ENCODE measurements around the gene AKR1B1. TPM values are rescaled to one million over a fixed set of nuclear protein-coding genes. Genes with fewer than 3 reads are reported as not detected.
"Not testable (repeated sequence)": the region's sequence is repeated elsewhere in the genome, so short reads cannot be mapped to it uniquely, and the experiment has no call there.

The AKR1B1 gene
- total RNA-seq: 100 to 1,000 TPM in 1 of 2 experiments, 10 to 100 TPM in 1; 97.8 to 102 TPM

- ChIA-PET POLR2A (interaction anchor here (0.6 kb wide), 1 partner anchor 44 kb away, joined by 3 read pairs; no protein-coding TSS in a partner anchor), CTCF (interaction anchor here (0.9 to 4.2 kb wide), 14 partner anchors 11 to 496 kb away, joined by 3 to 25 read pairs (median 4); partner anchors contain the start of genes AKR1B15 and SLC35B4)
- peaks cover 41% of the 10 kb centered on the region for H3K4me1 Mint-ChIP-seq (ENCODE audit: low read depth)
Observed at GRCh38 chr7:134458806-134459698, at the start of gene AKR1B1. Gene AKR1B1, minus strand, starts transcription at chr7:134459100. Its CDS starts 38 bp downstream, at chr7:134459062.

GRCh38 chr7:134505856-134506255, 47.0 kb upstream of the AKR1B1 start:
- Mint-ChIP-seq H3K27ac (no peak overlapping the region), H3K9me3 (no peaks in the 10 kb centered on the region), H3K36me3 (no peaks in the 10 kb centered on the region), H3K27me3 (no peaks in the 10 kb centered on the region), H3K4me3 (no peak overlapping the region), H3K4me1 (ENCODE audit: low read depth) (no peaks in the 10 kb centered on the region)
- POLR2A ChIA-PET: no interaction called here
- no peak for DNase-seq
- CTCF ChIA-PET: interaction anchor here (1.2 to 1.5 kb wide), 2 partner anchors 9 to 73 kb away, joined by 4 to 5 read pairs; no protein-coding TSS in a partner anchor
- intact Hi-C loops (cut with micrococcal nuclease): no loop called here

More at GRCh38 chr7:134458806-134459698, at the start of gene AKR1B1:
- H3K27me3 Mint-ChIP-seq: no peaks in the 10 kb centered on the region
- H3K9me3 Mint-ChIP-seq: peaks cover 2% of the 10 kb centered on the region
- H3K36me3 Mint-ChIP-seq: peaks cover 7% of the 10 kb centered on the region
- peak within 1 kb of the TSS; percentile 82 for H3K4me3 Mint-ChIP-seq
- H3K27ac Mint-ChIP-seq: peak within 1 kb of the TSS; percentile 67
- intact Hi-C loops (cut with micrococcal nuclease): loop anchor here (1.0 to 10.0 kb wide), 10 partner anchors 27 to 1204 kb away; partner anchors contain the start of genes AGBL3, BPGM, EXOC4 and TMEM140
- DNase-seq: peak; percentile 93

DNA sequence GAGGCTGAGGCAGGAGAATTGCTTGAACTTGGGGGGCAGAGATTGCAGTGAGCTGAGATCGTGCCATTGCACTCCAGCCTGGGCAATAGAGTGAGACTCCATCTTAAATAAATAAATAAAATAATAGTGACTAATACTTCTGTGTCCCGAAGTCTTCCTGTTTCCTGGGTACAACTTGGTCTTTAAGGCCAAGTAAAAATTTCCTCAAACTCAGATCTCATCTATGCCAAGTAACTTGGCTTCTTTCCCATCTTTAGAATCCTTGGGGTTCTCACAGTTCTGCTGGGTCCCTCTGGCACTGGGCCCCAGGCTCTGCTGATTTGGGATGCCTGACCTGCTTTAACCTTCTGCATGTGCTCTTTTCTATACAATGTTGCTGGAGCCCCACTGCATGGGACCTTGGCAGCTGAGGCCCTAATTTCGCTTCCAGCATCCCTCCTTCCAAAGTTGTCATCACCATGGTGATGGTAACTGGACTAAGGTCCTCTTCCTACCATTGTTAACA, 45.8 kb upstream of the AKR1B1 start:
- H3K36me3 Mint-ChIP-seq: no peaks in the 10 kb centered on the region
- peaks cover 1% of the 10 kb centered on the region for H3K27me3 Mint-ChIP-seq
- DNase-seq: no peak
- ChIA-PET POLR2A (no interaction called here), CTCF (no interaction called here)
- H3K27ac Mint-ChIP-seq: no peak overlapping the region
- intact Hi-C loops (cut with micrococcal nuclease): no loop called here
- H3K4me1 Mint-ChIP-seq (ENCODE audit: low read depth): no peaks in the 10 kb centered on the region
- H3K9me3 Mint-ChIP-seq: no peaks in the 10 kb centered on the region
- no peak overlapping the region for H3K4me3 Mint-ChIP-seq

DNA sequence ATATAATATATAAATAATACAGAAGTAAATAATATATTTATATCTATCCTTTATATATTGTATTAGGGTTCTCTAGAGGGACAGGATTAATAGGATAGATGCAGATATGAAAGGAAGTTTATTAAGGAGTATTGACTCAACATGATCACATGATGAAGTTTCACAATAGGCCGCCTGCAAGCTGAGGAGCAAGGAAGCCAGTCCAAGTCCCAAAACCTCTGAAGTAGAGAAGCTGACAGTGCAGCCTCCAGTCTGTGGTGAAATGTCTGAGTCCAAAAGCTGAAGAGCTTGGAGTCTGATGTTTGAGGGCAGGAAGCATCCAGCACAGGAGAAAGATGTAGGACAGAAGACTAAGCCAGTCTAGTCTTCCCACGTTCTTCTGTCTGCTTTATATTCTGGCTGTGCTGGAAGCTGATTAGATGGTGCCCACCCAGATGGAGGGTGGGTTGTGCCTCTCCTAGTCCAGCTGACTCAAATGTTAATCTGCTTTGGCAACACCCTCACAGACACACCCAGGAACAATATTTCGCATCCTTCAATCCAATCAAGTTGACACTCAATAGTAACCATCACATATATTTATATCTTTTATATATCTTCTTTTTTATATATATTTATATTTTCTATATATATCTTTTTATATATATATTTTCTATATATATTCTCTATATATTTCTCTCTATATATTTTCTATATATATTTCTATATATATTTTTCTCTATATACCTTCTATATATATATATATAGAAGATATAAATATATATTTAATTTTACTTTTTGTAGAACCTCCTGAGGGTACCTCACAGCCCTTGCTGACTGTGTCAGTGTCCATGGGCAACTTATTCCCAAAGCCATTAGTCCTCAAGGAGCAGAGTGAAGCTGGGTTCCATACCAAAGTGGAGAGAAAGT, 43.8 kb upstream of the AKR1B1 start:
- ChIA-PET CTCF (no interaction called here), POLR2A (no interaction called here)
- H3K27ac Mint-ChIP-seq: no peak overlapping the region
- H3K9me3 Mint-ChIP-seq: no peaks in the 10 kb centered on the region
- H3K27me3 Mint-ChIP-seq: peaks cover 11% of the 10 kb centered on the region
- H3K4me1 Mint-ChIP-seq (ENCODE audit: low read depth): no peaks in the 10 kb centered on the region
- no peaks in the 10 kb centered on the region for H3K36me3 Mint-ChIP-seq
- intact Hi-C loops (cut with micrococcal nuclease): no loop called here
- DNase-seq: no peak
- no peak overlapping the region for H3K4me3 Mint-ChIP-seq

- Mint-ChIP-seq H3K27me3 (peaks cover 11% of the 10 kb centered on the region), H3K27ac (no peak overlapping the region), H3K36me3 (no peaks in the 10 kb centered on the region), H3K4me3 (no peak overlapping the region), H3K9me3 (no peaks in the 10 kb centered on the region), H3K4me1 (ENCODE audit: low read depth) (no peaks in the 10 kb centered on the region)
- intact Hi-C loops (cut with micrococcal nuclease): no loop called here
- DNase-seq: no peak
- ChIA-PET CTCF (no interaction called here), POLR2A (no interaction called here)
Observed at GRCh38 chr7:134500982-134501381, 42.1 kb upstream of the AKR1B1 start.

DNA sequence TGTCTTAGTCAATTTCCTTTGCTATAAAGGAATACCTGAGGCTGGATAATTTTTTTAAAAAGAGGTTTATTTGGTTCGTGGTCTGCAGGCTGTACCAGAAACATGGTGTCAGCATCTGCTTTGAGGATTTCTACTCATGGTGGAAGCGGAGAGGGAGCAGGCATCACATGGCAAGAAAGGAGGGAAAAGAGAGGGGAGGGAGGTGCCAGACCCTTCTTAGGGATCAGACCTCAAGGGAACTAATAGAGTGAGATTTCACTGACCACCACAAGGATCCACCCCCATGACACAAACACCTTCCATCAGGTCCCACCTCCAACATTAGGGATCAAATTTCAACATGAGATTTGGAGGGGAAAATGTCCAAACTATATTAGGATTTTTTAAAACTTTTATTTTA, 41.5 kb upstream of the AKR1B1 start:
- POLR2A ChIA-PET: no interaction called here
- H3K4me3 Mint-ChIP-seq: no peak overlapping the region
- CTCF ChIA-PET: no interaction called here
- DNase-seq: no peak
- H3K9me3 Mint-ChIP-seq: no peaks in the 10 kb centered on the region
- H3K27ac Mint-ChIP-seq: no peak overlapping the region
- H3K27me3 Mint-ChIP-seq: peaks cover 11% of the 10 kb centered on the region
- H3K4me1 Mint-ChIP-seq (ENCODE audit: low read depth): no peaks in the 10 kb centered on the region
- intact Hi-C loops (cut with micrococcal nuclease): no loop called here
- H3K36me3 Mint-ChIP-seq: no peaks in the 10 kb centered on the region

- H3K27me3 Mint-ChIP-seq: peaks cover 17% of the 10 kb centered on the region
- intact Hi-C loops (cut with micrococcal nuclease): no loop called here
- CTCF ChIA-PET: no interaction called here
Observed at GRCh38 chr7:134495546-134495945, 36.6 kb upstream of the AKR1B1 start.

DNA sequence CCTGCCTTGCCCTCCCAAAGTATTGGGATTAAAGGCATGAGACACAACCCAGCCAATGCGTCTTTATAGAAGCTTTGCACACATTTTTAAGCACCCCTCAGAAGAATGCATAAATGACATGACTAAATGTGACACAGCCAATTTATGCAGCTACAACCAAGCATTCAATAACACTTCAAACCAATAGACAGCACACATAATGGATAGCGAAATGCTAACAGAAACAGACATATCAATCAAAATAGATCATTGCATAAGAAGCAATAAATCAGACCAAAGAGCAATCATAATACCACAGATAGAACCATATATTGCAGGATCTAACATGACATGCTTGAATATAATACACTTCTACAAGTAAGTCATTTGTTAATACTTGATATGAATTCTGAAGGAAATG, 34.2 kb upstream of the AKR1B1 start:
- intact Hi-C loops (cut with micrococcal nuclease): no loop called here
- Mint-ChIP-seq H3K27me3 (peaks cover 8% of the 10 kb centered on the region), H3K4me1 (ENCODE audit: low read depth) (no peaks in the 10 kb centered on the region), H3K9me3 (no peaks in the 10 kb centered on the region), H3K36me3 (no peaks in the 10 kb centered on the region), H3K4me3 (no peak overlapping the region), H3K27ac (no peak overlapping the region)
- no peak for DNase-seq
- CTCF ChIA-PET: interaction anchor here (1.0 to 1.4 kb wide), 3 partner anchors 21 to 60 kb away, joined by 3 to 5 read pairs (median 4); partner anchors contain the start of gene AKR1B15
- POLR2A ChIA-PET: no interaction called here

More at GRCh38 chr7:134495546-134495945, 36.6 kb upstream of the AKR1B1 start:
- no peak overlapping the region for H3K4me3 Mint-ChIP-seq
- H3K4me1 Mint-ChIP-seq (ENCODE audit: low read depth): no peaks in the 10 kb centered on the region
- POLR2A ChIA-PET: interaction anchor here (0.6 kb wide), 1 partner anchor 1583 kb away, joined by 3 read pairs; no protein-coding TSS in a partner anchor
- DNase-seq: no peak
- no peak overlapping the region for H3K27ac Mint-ChIP-seq
- H3K9me3 Mint-ChIP-seq: no peaks in the 10 kb centered on the region
- no peaks in the 10 kb centered on the region for H3K36me3 Mint-ChIP-seq

DNA sequence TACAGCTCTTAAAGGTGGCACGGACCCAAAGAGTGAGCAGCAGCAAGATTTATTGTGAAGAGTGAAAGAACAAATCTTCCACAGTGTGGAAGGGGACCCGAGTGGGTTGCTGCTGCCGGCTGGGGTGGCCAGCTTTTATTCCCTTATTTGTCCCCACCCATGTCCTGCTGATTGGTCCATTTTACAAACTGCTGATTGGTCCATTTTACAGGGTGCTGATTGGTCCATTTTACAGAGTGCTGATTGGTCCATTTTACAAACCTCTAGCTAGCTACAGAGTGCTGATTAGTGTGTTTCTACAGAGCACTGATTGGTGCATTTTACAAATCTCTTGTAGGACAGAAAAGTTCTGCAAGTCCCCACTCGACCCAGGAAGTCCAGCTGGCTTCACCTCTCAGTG, 28.8 kb upstream of the AKR1B1 start:
- H3K4me1 Mint-ChIP-seq (ENCODE audit: low read depth); DNase-seq; H3K36me3 Mint-ChIP-seq; intact Hi-C loops (cut with micrococcal nuclease); H3K4me3 Mint-ChIP-seq; POLR2A ChIA-PET; H3K27ac Mint-ChIP-seq; H3K9me3 Mint-ChIP-seq: not testable (repeated sequence)
- H3K27me3 Mint-ChIP-seq: peaks cover 10% of the 10 kb centered on the region
- CTCF ChIA-PET: interaction anchor here (1.3 kb wide), 1 partner anchor 26 kb away, joined by 3 read pairs; no protein-coding TSS in a partner anchor

- no peak for DNase-seq
- Mint-ChIP-seq H3K4me1 (ENCODE audit: low read depth) (no peaks in the 10 kb centered on the region), H3K36me3 (no peaks in the 10 kb centered on the region), H3K27me3 (peaks cover 10% of the 10 kb centered on the region), H3K27ac (no peak overlapping the region), H3K4me3 (no peak overlapping the region), H3K9me3 (peaks cover 3% of the 10 kb centered on the region)
- intact Hi-C loops (cut with micrococcal nuclease): no loop called here
- POLR2A ChIA-PET: no interaction called here
- CTCF ChIA-PET: interaction anchor here (1.3 kb wide), 1 partner anchor 53 kb away, joined by 3 read pairs; no protein-coding TSS in a partner anchor
Observed at GRCh38 chr7:134485203-134485602, 26.3 kb upstream of the AKR1B1 start.

DNA sequence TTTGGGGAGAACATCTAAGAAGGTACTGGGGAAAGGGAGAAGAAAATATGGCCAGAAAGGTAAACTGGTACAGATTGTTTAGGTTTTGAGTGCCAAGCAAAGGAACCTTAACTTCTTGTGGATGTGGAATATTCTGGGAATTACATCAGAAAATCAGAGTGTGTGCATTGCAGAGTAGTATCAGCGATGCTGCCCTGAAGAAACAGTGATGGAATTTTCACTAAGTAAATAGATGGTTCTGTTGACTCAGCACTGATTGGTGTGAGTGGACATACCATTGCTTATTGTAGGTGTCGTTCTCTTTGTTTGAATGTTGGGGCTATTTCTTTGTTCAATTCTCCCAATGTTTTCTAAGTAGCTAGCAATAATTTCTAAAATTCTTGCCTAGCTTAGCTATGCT, 24.4 kb upstream of the AKR1B1 start:
- ChIA-PET CTCF (no interaction called here), POLR2A (no interaction called here)
- intact Hi-C loops (cut with micrococcal nuclease): no loop called here
- H3K27me3 Mint-ChIP-seq: peaks cover 13% of the 10 kb centered on the region
- no peak overlapping the region for H3K27ac Mint-ChIP-seq
- H3K4me1 Mint-ChIP-seq (ENCODE audit: low read depth): no peaks in the 10 kb centered on the region
- no peaks in the 10 kb centered on the region for H3K36me3 Mint-ChIP-seq
- H3K4me3 Mint-ChIP-seq: no peak overlapping the region
- no peak for DNase-seq
- peaks cover 3% of the 10 kb centered on the region for H3K9me3 Mint-ChIP-seq

DNA sequence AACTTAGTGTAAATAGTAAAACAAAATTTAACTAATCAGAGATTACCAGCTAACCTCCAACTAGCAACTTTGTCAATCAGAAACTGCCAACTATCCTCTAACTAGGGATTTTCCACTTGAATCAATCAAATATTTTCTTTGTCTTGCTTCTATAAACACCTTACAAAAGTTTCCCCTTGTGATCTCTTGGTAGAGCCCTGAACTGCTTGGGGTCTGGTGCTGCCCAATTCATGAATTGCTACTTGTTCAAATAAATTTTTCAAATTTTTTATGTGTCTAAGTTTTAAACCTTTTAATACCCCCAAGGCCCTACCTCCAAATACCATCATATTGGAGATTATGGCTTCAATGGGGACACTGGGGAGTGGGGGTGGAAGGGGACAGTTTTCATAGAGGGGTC, 24.0 kb upstream of the AKR1B1 start:
- no peaks in the 10 kb centered on the region for H3K36me3 Mint-ChIP-seq
- H3K4me1 Mint-ChIP-seq (ENCODE audit: low read depth): no peaks in the 10 kb centered on the region
- ChIA-PET CTCF (interaction anchor here (1.6 kb wide), 1 partner anchor 24 kb away, joined by 4 read pairs; the partner anchor contains the start of gene AKR1B1), POLR2A (no interaction called here)
- no peak overlapping the region for H3K27ac Mint-ChIP-seq
- H3K27me3 Mint-ChIP-seq: peaks cover 13% of the 10 kb centered on the region
- DNase-seq: no peak
- intact Hi-C loops (cut with micrococcal nuclease): no loop called here
- H3K9me3 Mint-ChIP-seq: peaks cover 3% of the 10 kb centered on the region
- no peak overlapping the region for H3K4me3 Mint-ChIP-seq
